Ishikawa (cell line): ENCODE measurements around the gene TAS1R1.
A peak's percentile ranks its signal among the peaks of the same experiment; 100 is the strongest.

Experiments
- CEBPB ChIP-seq: IDR thresholded peaks from 2 replicates; pipeline ENCODE4 v1.6.1; 2012
- CREB1 ChIP-seq: IDR thresholded peaks from 2 replicates; pipeline ENCODE4 v1.6.1; 2012; ENCODE audit warnings: low read depth
- EGR1 ChIP-seq: IDR thresholded peaks from 2 replicates; pipeline ENCODE4 v1.6.1; 2012
- EP300 ChIP-seq: IDR thresholded peaks from 2 replicates; pipeline ENCODE4 v1.6.1; 2012; ENCODE audit warnings: borderline replicate concordance
- FOXM1 ChIP-seq: IDR thresholded peaks from 2 replicates; pipeline ENCODE4 v1.6.1; 2012; ENCODE audit warnings: low read depth, borderline replicate concordance
- MAX ChIP-seq: IDR thresholded peaks from 2 replicates; pipeline ENCODE4 v1.6.1; 2012
- NFIC ChIP-seq: IDR thresholded peaks from 2 replicates; pipeline ENCODE4 v1.6.1; 2012
- RAD21 ChIP-seq: IDR thresholded peaks from 2 replicates; pipeline ENCODE4 v1.6.1; 2012; ENCODE audit warnings: low read depth
- REST ChIP-seq: IDR thresholded peaks from 2 replicates; pipeline ENCODE4 v1.6.1; 2012; ENCODE audit warnings: low read depth, mild to moderate bottlenecking
- TAF1 ChIP-seq: IDR thresholded peaks from 2 replicates; pipeline ENCODE4 v1.6.1; 2012; ENCODE audit warnings: low read depth, mild to moderate bottlenecking
- TCF12 ChIP-seq: IDR thresholded peaks from 2 replicates; pipeline ENCODE4 v1.6.1; 2012; ENCODE audit warnings: low read depth
- TEAD4 ChIP-seq: IDR thresholded peaks from 2 replicates; pipeline ENCODE4 v1.6.1; 2012
- YY1 ChIP-seq: IDR thresholded peaks from 2 replicates; pipeline ENCODE4 v1.6.1; 2012; ENCODE audit warnings: low read depth
- ZBTB7A ChIP-seq: IDR thresholded peaks from 2 replicates; pipeline ENCODE4 v1.6.1; 2012; ENCODE audit warnings: low read depth
- TF ChIP-seq, protein P1 (sequence below): IDR thresholded peaks from 2 replicates; pipeline ENCODE4 v1.6.1; 2012

Gene TAS1R1

DNA sequence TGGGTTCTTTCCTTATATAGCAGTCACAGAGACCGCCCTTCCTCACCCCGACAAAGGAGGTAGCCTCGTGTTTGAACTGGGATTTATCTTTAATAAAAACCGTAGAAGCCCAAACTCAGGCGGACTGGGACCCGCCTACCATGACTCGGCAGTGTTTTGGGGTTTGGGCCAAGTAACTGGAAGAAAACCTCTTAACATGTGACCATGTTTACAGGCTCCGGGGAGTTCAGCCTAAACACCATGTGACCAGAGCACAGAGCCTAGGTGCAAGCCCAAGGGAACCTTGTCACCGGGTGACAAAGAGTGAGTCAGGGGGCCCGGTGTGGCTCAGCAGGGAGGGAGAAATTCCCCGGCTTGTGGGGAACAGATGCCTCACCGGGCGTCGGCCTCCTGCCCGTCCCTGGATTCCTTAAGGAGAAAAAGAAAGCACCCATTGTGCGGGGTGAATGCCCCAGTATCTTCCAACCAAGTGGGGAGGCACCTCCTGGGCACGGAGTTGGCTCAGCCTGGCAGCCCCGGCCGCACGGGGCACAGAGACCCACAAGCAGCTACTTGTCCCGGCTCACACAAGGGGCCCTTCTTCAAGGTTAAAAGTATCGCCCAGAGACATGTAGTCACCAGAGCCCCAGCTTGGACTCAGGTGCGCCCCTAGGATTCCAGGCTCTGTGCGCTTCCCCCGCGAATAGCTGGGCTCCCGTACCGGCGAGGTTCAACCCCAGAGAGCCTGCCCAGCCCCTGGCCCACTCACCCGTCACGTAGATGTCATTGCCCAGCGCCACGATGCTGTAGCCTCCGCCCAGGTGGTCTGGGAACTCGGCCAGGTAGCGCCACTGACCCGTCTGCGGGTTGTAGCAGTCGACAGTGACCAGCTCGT lies 46.2 kb downstream of the TAS1R1 start:
- TF ChIP-seq ZBTB7A (peak; percentile 38; the same call in 1 of the 2 replicates), MAX (peak; percentile 76), EGR1 (no peak), NFIC (peak; percentile 54; the same call in 1 of the 2 replicates)
- TF ChIP-seq, protein P1, sequence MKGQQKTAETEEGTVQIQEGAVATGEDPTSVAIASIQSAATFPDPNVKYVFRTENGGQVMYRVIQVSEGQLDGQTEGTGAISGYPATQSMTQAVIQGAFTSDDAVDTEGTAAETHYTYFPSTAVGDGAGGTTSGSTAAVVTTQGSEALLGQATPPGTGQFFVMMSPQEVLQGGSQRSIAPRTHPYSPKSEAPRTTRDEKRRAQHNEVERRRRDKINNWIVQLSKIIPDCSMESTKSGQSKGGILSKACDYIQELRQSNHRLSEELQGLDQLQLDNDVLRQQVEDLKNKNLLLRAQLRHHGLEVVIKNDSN, result peak; percentile 86

GRCh38 chr1:6601923-6602668 lies 47.0 kb downstream of the TAS1R1 start:
- TF ChIP-seq YY1, result no peak; the same call in 1 of the 2 replicates
- no peak for TF ChIP-seq CEBPB
- no peak for TF ChIP-seq CREB1
- peak; percentile 90 for TF ChIP-seq MAX
- no peak; the same call in 1 of the 2 replicates for TF ChIP-seq REST
- TF ChIP-seq EP300, result peak; percentile 23; the same call in 1 of the 2 replicates
- TF ChIP-seq, protein P1, result peak; percentile 42; the same call in 1 of the 2 replicates
- no peak for TF ChIP-seq RAD21
- TF ChIP-seq TCF12, result peak; percentile 59
- no peak for TF ChIP-seq FOXM1
- TF ChIP-seq ZBTB7A, result 0 out of 2 replicates have a peak, but pooled peaks have one; percentile 21
- TF ChIP-seq TEAD4, result no peak; the same call in 1 of the 2 replicates
- TF ChIP-seq TAF1, result no peak
- no peak for TF ChIP-seq EGR1
- TF ChIP-seq NFIC, result no peak

DNA sequence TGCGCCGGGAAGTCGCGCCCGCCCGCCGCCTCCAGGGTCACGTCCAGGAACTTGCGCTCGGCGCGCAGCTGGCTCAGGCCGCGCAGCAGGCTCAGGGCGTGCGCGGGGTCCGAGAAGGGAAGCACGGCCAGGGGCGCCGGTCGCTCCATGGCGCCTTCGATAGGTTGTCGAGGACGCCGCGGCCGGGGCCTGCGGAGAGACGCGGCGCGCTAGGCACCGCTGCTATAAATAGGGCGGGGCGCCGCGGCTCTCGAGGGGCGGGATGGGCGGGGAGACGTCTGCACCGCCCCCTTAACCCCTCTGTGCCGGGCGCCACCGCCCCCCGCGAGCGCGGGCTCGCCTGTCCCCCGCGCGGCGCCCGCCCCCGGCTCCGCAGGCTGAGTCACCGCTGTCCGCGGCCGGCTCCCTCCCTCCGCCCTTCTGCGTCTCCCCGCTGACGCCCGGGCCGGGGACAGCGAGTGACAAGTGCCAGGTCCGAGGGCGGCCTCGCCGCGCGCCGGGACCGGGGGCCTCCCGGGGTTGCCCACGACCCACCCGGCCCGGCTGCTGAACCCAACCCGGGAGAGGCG lies 47.6 kb downstream of the TAS1R1 start, which contains the start of gene KLHL21:
TSS of gene KLHL21 (minus strand) at position 201 of the 569 bp plus-strand sequence. CDS start at position 149, 52 bp downstream.
- TF ChIP-seq, protein P1, result 0 out of 2 replicates have a peak, but pooled peaks have one; percentile 1
- no peak for TF ChIP-seq REST
- peak; percentile 59; the same call in 1 of the 2 replicates for TF ChIP-seq YY1
- peak; percentile 66 for TF ChIP-seq EGR1
- peak; percentile 82 for TF ChIP-seq ZBTB7A
- peak; percentile 32; the same call in 1 of the 2 replicates for TF ChIP-seq TCF12
- no peak; the same call in 1 of the 2 replicates for TF ChIP-seq EP300
- TF ChIP-seq TAF1, result peak; percentile 61

DNA sequence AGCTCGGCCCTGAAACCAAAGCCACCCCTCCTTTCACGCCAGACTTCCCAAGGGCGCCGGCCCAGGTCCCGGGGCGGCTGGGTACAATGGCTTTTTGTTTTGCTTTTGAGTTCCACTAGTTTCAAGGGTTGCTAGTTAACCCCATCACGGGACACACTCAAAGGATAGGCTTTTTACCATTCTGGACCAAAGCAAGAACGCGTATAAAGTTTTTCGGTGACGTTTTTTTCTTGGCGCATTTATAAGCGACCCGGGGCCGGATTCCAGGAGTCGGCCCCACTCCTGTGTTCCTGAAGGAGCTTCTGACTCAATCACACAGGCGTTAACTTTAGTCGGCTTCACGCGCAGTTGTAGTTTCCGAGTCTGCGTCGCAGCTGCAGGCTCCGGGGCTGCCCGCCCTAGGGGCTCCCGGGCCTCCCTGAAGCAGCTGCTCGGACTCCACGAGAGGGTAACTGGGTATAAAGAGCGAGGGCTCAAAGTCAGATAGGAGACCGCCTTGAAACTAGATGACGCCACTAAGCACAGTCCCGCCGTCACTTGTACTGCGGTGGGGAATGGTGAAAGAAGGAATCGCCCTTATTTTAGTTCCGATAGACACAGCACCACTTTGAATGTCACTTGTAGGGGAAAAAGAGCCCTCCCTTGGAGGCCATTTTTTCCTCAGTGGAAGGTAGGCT lies 48.3 kb downstream of the TAS1R1 start:
- TF ChIP-seq TCF12, result no peak
- TF ChIP-seq EP300, result no peak
- TF ChIP-seq RAD21, result no peak
- TF ChIP-seq, protein P1, result no peak
- TF ChIP-seq REST, result no peak
- no peak for TF ChIP-seq TAF1
- no peak for TF ChIP-seq MAX
- no peak for TF ChIP-seq CEBPB
- no peak for TF ChIP-seq TEAD4
